ENCODE results near the gene SLC16A11. TPM values are rescaled to one million over a fixed set of nuclear protein-coding genes. Genes with fewer than 3 reads are reported as not detected.

The SLC16A11 gene
- total and polyA plus RNA-seq, 2 experiments from 2014 or later, result 0.93 to 2.4 TPM

GRCh38 chr17:7074931-7075330, 31.0 kb upstream of the SLC16A11 start:
- Histone ChIP-seq H4K20me1 (ENCODE audit: insufficient read depth, poor library complexity, severe bottlenecking) (no peaks in the 10 kb centered on the region), H3K4me3 (no peak overlapping the region), H2AFZ (no peak overlapping the region), H3K27ac (no peak overlapping the region), H3K79me2 (no peaks in the 10 kb centered on the region), H3K36me3 (replicated peaks; ENCODE audit: insufficient read depth, low read depth) (no peaks in the 10 kb centered on the region), H3K27me3 (no peaks in the 10 kb centered on the region), H3K9me3 (ENCODE audit: low read depth) (no peaks in the 10 kb centered on the region), H3K4me1 (ENCODE audit: insufficient read depth) (no peaks in the 10 kb centered on the region), H3K4me2 (no peak overlapping the region), H3K9me2 (replicated peaks; ENCODE audit: insufficient read depth) (no peaks in the 10 kb centered on the region)
- no peak for TF ChIP-seq EZH2phosphoT487 (IDR thresholded peaks at IDR 0.05; ENCODE audit: low read depth, severe bottlenecking, unreplicated experiment)
- TF ChIP-seq EZH2 (IDR thresholded peaks at IDR 0.05; ENCODE audit: borderline replicate concordance), result no peak
- no peak for TF ChIP-seq CTCF (IDR thresholded peaks at IDR 0.05; ENCODE audit: poor library complexity)
- no peak for DNase-seq (ENCODE audit: low spot score)
- 87% methylated on average over 14 of the region's 14 CpGs for WGBS (ENCODE audit: low lambda C conversion rate, missing lambda C conversion rate)

GRCh38 chr17:7072406-7072805, 28.5 kb upstream of the SLC16A11 start:
- Histone ChIP-seq H2AFZ (no peak overlapping the region), H3K27me3 (no peaks in the 10 kb centered on the region), H3K9me2 (replicated peaks; ENCODE audit: insufficient read depth) (no peaks in the 10 kb centered on the region), H3K4me2 (no peak overlapping the region), H3K9me3 (ENCODE audit: low read depth) (no peaks in the 10 kb centered on the region), H3K36me3 (replicated peaks; ENCODE audit: insufficient read depth, low read depth) (no peaks in the 10 kb centered on the region), H3K4me1 (ENCODE audit: insufficient read depth) (no peaks in the 10 kb centered on the region), H3K27ac (no peak overlapping the region), H4K20me1 (ENCODE audit: insufficient read depth, poor library complexity, severe bottlenecking) (no peaks in the 10 kb centered on the region), H3K79me2 (no peaks in the 10 kb centered on the region), H3K4me3 (no peak overlapping the region)
- TF ChIP-seq CTCF (IDR thresholded peaks at IDR 0.05; ENCODE audit: poor library complexity) (no peak), EZH2phosphoT487 (IDR thresholded peaks at IDR 0.05; ENCODE audit: low read depth, severe bottlenecking, unreplicated experiment) (no peak), EZH2 (IDR thresholded peaks at IDR 0.05; ENCODE audit: borderline replicate concordance) (no peak)
- no peak for DNase-seq (ENCODE audit: low spot score)
- 85% methylated on average over 2 of the region's 2 CpGs for WGBS (ENCODE audit: low lambda C conversion rate, missing lambda C conversion rate)

- no peak overlapping the region for H2AFZ ChIP-seq
- H3K4me2 ChIP-seq, result no peak overlapping the region
- no peaks in the 10 kb centered on the region for H3K9me2 ChIP-seq (replicated peaks; ENCODE audit: insufficient read depth)
- no peaks in the 10 kb centered on the region for H3K9me3 ChIP-seq (ENCODE audit: low read depth)
- H3K36me3 ChIP-seq (replicated peaks; ENCODE audit: insufficient read depth, low read depth), result no peaks in the 10 kb centered on the region
- no peak overlapping the region for H3K27ac ChIP-seq
- no peaks in the 10 kb centered on the region for H3K27me3 ChIP-seq
- no peak for DNase-seq (ENCODE audit: low spot score)
- no peaks in the 10 kb centered on the region for H4K20me1 ChIP-seq (ENCODE audit: insufficient read depth, poor library complexity, severe bottlenecking)
- no peaks in the 10 kb centered on the region for H3K79me2 ChIP-seq
- 86% methylated on average over 3 of the region's 3 CpGs for WGBS (ENCODE audit: low lambda C conversion rate, missing lambda C conversion rate)
- no peak overlapping the region for H3K4me3 ChIP-seq
- no peak for TF ChIP-seq EZH2phosphoT487 (IDR thresholded peaks at IDR 0.05; ENCODE audit: low read depth, severe bottlenecking, unreplicated experiment)
- no peak for TF ChIP-seq EZH2 (IDR thresholded peaks at IDR 0.05; ENCODE audit: borderline replicate concordance)
- TF ChIP-seq CTCF (IDR thresholded peaks at IDR 0.05; ENCODE audit: poor library complexity), result no peak
- no peaks in the 10 kb centered on the region for H3K4me1 ChIP-seq (ENCODE audit: insufficient read depth)
These were observed 26.8 kb upstream of the SLC16A11 start for GRCh38 chr17:7070712-7071111.

- Histone ChIP-seq H2AFZ (no peak overlapping the region), H3K4me3 (no peak overlapping the region), H3K27me3 (no peaks in the 10 kb centered on the region), H4K20me1 (ENCODE audit: insufficient read depth, poor library complexity, severe bottlenecking) (no peaks in the 10 kb centered on the region), H3K9me2 (replicated peaks; ENCODE audit: insufficient read depth) (no peaks in the 10 kb centered on the region), H3K4me2 (no peak overlapping the region), H3K4me1 (ENCODE audit: insufficient read depth) (no peaks in the 10 kb centered on the region), H3K79me2 (no peaks in the 10 kb centered on the region), H3K36me3 (replicated peaks; ENCODE audit: insufficient read depth, low read depth) (no peaks in the 10 kb centered on the region), H3K27ac (no peak overlapping the region), H3K9me3 (ENCODE audit: low read depth) (no peaks in the 10 kb centered on the region)
- WGBS (ENCODE audit: low lambda C conversion rate, missing lambda C conversion rate), result 32% methylated on average over 1 of the region's 1 CpG
- TF ChIP-seq EZH2 (IDR thresholded peaks at IDR 0.05; ENCODE audit: borderline replicate concordance) (no peak), EZH2phosphoT487 (IDR thresholded peaks at IDR 0.05; ENCODE audit: low read depth, severe bottlenecking, unreplicated experiment) (no peak), CTCF (IDR thresholded peaks at IDR 0.05; ENCODE audit: poor library complexity) (no peak)
- no peak for DNase-seq (ENCODE audit: low spot score)
These were observed 24.4 kb upstream of the SLC16A11 start for GRCh38 chr17:7068268-7068667.

Data from hepatocyte (in vitro differentiated cells).